Inflammatory macrophage treated with lipopolysaccharide for 4 hours (primary cell): ENCODE measurements around the gene SGPL1.

ENCODE experiments used
- DNase-seq: peaks from one replicate; pipeline ENCODE4 v3.0.0-alpha.2; 2020

SGPL1 gene

DNA sequence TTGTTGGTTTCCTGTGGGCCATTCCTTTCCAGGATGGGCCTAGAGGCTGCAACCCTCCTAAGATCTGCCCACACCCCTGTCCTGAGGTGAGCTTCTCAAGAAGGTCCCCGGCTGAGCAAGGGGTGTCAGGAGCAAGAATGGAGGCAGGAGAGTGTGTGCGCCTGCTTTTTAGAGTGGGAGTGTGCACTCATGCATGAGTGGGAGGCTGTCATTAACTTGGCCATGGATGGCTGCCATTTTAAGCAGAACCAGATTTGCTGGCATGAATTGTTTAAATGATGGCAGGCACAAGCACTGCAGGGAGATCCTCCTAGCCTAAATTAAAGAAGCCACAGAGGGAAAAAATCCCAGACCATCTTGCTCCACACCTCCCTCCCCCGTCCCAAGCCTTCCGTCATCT lies 2.9 kb upstream of the SGPL1 start:
- no peak for DNase-seq

DNA sequence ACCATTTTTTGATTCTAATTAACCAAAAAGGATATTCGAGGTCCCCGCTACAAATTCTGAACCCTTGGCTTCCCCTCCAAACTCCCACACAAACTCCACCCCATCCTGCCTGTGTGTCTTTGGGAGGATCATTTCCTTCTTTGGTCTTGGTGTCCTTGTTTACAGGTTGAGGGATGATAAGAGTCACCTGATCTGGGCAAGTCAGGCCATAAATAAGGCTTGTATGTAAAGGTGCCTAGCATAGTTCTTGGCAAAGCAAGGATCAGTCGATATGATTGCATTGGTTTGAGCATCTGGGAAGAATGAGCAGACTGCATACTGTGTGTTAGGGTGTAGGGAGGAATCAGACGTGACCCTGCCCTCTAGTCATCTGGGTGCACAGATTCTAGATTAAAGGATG lies 1.6 kb upstream of the SGPL1 start:
- no peak for DNase-seq

DNA sequence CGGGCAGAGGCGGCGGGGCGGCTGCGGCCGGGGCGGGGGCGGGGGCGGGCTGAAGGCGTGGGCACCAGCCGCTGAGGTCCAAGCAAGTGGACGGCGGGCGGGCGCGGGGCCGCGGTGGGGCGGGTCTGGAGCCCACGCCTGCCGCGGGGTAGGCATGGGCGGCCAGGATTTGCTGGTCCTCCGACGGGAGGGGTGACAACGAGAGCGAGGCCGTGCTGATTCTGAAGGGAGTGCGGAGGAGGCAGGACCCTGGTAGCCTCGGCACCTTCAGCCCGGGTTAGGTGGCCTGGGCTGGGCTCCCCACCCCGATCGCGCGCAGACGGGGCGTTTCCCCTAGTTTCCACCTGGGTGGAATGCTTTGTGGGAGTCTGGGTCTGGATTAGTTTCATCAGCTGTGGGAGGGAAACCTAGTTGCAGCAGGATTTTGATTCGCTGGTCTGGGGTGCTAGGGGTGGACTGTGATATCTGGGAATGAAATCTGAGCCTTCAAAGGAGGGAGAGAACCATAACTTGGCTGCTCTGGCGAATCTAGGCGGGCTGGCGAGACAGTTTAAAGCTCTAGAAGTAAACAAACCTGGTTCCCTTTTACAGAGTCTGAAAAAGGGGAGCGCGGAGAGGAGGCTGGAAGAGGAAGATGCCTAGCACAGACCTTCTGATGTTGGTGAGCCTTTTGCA lies 609 bp downstream of the SGPL1 start:
- DNase-seq, result peak; percentile 26

DNA sequence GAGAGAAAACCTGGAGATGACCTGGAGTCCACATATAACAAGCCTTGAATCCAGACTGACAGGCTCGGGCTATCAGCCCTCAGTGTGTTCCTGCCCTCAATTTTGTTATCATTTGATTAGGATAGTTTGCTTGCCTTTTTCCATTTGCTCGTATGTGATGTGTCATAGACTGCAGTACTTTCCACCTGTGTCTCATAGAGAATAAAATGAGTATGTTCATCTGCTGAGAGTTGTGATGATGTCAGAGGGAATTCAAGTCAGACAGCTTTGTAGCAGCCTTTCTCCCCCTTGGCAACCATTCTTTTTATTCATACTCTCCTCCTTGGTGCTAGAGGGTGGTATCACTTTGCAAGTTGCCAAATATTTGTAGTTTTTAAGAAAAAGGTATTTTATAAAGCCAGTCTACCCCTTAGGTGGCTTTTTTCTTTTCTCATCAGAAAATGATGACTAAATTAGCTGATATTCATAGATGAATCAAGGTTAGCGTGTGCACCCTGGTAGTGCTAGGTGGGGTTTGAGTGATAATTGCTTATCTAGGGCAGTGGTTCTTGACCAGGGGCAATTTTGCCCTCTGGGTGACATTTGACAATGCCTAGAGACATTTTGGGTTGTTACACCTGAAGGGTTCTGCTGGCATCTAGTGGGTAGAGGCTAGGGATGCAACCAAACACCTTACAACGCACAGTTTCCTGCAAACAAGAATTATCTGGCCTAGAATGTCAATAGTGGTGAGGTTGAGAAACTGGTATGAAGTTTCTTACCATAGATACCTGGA lies 5.4 kb downstream of the SGPL1 start:
- no peak for DNase-seq

DNA sequence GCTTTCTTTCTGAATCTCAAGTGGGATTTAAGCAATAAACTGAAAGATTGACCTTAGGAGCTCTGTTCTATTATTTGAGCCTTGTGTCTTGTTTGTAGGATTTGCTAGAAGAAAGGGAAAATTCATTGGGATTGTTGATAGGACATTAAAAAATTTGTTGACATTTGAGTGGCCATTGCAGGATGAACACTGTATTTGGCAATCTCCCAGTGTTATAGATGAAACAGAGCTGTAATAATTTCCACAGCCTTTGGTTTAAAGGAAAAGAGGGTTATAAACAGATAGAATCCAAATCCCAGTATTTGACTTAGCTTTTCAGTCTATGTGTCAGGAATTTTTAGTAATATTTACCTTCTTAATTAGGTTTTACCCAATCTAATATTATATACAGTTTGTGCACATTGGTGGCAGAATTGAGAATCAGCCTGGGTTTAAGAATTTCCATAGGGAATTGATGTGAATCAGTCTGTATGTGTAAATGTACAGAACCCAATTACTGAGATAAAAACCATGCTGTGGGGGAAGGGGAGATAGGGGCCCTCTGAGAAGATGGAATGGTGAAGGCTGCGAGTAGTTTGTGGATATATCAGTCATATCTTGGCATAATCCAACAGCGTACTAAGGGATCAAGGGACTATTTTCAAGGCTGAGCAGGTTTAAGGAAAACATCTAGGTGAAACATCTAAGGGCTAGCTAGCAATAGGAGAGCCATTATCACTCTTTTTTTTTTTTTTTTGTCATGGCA lies 6.5 kb downstream of the SGPL1 start:
- DNase-seq, result no peak

DNA sequence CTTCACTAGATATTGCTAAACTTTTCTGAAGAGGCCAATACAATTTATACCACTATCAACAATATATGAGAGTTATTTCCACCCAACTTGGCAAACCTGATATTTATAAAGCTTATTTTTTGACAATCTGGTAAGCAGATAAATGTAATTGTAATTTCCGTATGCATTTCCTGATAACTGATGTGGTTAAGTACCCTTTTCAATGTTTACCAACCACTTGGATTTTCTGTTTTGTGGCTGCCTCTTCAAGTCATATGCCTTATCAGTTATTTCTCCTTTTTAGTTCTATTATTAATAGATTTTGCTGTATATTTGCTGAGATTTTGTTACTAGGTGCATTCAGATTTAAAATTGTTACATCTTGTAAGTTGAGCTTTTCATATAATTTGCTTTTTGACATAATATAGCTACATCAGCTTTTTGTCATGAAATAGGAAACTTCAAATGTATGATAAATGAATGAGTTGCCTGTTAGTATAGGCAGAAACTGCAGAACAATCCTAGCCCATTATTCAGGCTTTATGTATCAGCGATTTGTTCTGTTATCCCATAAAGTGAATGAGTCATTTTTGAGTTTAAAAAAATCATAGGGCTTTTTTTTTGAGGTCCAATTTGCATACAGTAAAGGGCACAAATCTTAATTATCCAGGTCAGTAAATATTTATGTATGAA lies 11.5 kb downstream of the SGPL1 start:
- DNase-seq, result peak; percentile 7

DNA sequence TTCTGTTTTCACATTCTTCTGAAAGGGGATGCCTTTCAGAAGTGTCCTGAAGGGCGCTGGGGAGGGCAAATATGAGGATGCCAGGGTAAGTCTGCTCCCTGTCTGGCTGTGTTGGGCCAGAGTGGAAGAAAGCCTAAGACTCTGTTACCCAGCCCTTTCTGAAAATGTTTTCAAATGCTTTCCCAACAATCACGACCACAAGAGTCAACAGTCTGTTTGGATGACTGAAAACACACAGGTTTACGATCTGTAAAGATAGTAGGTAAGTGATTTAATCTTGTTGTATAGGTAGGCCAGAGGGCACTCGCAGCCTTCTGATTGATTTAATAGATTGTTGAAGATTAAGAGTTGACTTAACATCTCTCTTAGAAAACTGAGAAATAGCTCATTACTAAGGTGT lies 13.2 kb downstream of the SGPL1 start:
- DNase-seq, result no peak

DNA sequence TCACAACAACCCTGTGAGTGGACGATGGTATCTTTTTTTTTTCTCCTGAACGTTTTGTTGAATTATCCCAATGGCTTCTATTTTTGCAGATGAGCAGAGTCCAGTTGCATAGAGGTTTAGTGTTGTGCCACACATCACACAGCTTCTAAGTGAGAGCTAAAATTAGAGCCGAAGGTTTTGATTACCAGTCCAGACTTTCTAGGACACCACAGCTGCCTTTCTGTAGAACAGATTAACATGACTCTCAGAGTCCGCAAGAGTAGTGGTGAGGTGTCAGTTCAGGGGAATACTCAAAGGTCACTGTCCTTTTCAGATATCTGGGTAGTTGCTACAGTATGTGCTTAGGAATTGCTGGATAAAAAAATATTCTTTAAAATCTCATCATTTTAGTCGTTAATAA lies 13.8 kb downstream of the SGPL1 start:
- no peak for DNase-seq

DNA sequence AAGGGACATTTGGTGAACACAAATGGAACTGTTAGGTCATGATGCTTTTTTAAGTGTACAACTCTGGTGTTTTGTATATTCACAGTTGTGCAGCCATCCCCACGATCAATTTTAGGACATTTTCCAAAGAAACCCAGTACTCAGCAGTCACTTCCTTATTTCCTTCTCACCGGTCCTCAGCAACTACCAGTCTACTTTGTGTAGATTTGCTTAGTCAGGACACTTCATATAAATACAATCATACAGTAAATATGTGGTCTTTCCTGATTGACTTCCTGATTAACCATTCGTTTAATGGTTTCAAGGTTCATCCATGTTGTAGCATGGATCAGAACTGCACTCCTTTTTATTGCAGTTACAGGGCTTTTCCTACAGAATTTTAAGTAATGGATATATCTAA lies 14.4 kb downstream of the SGPL1 start:
- DNase-seq, result peak; percentile 32

DNA sequence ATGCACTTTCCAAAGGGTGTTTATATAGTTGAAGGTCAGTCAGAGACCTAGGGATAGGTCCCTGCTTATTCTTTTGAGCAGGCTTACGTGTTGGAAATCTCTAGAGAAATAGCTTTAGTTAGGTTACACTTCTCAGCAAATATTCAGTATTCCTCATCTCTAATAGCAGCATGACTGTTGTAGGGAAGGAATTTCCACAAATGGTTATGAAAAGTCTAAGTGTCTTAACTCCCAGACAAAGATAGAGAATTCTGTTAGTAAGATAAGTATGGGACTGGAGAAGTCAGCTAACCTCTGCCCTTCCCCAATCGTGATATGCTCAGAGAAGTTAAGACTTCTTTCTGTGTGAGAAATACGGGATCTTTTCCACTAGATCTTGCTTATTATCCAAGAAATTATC lies 16.5 kb downstream of the SGPL1 start:
- DNase-seq, result no peak

DNA sequence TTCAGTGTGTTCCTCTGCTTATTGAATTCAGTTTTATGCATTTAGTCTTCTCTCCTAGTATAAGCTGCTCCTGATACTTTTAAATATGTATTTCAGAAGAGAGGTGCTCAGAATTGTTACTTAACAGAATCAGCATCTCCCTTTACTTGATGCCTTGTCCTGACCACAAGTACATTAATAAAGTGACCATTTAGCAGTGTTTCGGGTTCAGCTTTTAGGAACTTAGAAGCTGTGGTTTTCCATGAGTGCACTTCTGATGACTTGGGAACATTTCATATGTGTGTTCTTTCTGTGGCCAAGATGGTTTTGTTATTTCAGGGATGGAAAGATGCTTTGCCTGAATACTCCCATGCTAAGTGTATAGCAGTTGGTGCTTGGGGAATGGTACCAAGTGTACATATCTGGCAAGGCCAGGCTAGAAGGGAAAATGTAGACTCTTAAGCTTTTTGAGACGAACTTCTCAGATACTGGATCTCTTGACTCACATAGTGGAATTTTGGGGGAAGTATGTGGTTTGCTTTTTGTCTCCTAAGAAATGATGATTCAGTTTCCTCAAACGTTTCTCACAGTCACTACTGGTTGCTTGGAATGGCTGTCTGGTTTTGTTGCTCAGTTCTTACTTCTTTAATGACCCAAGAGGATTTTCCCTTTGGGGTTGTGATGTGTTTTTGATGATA lies 17.2 kb downstream of the SGPL1 start:
- peak; percentile 92 for DNase-seq

DNA sequence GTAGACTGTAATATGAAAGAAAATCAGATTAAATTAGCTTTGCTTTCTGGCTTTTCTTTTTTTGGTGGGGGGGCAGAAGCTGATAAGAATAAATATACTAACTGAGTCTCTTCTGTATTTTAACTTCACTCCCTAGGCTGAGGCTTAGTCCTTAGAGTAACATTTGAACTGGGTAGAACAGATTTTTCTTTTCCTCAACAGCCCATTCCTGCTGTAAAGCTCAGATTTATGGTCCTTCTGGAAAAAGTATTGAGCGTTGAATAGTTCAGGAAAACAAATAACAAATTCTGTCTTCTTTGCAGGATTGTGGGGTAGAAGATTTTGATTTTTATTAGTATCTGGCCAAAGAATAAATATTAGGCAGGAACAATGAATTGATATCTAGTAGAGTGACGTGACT lies 17.9 kb downstream of the SGPL1 start:
- no peak for DNase-seq

DNA sequence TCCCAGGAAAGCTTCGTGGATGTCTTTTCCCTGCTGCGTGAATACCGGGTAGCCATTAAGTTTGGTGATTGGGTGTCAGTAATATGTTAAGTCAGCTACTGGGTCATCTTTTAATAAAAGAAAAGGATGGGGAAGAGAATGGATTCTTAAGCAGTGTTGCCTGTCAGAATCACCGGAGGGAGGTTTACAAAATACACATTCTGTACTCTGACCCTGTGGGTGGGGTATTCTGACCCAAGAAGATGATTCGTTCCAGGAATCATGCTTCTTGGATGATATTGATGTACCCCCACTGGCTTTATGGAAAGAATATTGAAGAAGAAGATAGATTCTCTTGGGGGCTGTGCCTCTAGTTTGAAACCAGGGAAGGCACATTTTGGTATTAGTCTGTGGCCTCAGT lies 18.3 kb downstream of the SGPL1 start:
- peak; percentile 13 for DNase-seq

DNA sequence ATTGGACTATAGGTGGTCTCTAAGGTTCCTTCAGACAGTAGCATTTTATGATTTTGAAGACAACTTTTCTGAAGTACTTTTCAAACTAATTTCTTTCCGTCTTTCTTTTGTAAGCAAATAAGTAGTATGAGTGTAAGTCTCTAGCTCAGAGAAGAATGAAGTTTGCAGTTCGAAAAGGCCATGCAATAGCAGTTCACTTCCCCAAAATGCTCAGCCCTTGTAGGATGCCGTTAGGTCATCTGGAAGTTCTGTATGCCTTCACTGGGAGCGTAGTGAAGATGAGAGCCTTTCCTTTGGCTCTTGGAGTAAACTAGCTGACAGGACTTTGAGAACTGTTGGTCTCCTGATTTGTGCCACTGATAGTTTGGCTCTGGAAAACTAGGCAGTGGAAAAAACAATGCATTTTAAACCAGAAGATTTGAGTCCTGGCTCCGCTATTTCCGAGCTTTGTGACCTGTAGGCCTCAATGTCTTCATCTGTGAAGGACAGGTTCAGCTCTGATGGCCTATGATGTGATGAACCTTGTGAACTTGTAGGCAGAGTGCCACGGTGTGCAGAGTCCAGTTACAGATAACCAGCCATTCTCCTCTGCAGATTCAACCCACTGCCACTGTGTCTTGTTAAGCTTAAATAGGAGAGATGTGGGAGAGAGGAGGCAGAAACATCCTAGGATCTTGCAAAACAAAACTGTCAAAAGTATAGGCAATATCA lies 18.8 kb downstream of the SGPL1 start:
- peak; percentile 84 for DNase-seq

DNA sequence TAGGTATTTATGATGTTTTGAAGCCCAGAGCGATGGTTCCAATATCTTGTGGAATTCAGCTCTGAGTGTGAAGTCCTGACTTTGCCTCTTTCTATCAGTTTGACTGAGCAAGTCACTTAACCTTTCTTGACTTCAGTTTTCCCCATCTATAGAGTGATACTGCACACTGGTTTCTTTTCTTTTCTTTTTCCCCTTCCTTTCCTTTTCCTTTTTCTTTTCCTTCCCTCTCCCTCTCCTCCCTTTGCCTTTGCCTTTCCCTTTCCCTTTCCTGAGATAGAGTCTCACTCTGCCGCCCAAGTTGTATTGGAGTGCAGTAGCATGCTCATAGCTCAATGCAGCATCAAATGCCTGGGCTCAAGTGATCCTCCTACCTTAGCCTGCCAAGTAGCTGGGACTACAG lies 20.6 kb downstream of the SGPL1 start:
- no peak for DNase-seq

DNA sequence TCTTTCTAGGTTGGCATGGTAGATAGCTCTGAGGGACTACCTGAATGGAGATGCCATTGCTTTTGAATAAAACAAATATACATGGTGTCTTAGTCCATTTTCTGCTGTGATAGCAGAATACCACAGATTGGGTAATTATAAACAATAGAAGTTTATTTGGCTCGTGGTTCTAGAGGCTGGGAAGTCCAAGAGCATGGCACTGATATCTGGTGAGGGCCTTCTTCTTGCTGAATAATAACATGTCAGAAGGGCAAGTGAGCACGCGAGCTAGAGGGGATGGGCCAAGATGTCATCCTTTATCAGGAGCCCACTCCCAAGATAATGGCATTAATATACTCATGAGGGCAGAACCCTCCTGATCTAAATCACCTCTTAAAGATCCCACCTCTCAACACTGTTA lies 21.9 kb downstream of the SGPL1 start:
- no peak for DNase-seq

DNA sequence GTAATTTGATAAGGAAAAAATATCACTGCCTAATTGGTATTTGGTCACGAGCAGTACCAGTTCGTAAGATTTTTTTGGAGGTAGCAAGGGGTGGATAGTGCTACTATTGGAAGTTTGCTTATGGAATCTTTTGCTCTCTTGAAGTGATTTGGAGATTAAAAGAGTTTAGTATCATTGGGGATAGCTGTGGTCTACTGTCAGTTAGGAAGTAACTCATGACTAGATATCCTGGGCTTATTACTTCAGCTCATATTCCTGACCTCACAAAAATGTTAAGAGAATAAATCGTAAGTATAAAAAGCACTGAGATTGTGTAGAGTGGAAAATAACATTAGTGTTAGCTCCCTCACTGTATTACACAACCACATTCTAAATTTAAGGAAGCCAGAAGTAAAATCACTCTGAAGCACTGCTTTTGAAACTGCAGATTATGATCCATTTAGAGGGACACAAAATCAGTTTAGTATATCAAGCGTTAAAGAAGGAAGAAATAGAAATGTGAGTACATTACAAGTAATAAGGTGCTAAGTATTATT lies 22.6 kb downstream of the SGPL1 start:
- peak; percentile 53 for DNase-seq

DNA sequence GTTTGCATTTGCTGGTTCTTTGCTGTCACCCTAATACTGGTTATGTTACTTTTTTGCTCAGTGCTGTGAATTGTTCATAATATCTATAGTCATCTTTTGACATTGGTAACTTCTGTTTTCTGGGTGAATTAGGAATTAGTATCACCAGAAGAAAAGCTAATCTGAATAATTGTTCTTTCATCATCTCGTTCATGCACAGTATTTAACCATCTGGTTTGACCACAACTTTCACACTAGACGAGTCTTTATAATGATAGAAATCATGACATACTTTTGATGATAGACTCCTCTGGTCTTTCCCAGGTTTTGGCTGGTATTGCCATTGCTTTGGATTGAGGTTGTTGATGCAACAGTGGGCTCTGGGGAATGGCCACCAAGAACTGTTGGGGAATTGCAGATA lies 25.1 kb downstream of the SGPL1 start:
- no peak for DNase-seq

DNA sequence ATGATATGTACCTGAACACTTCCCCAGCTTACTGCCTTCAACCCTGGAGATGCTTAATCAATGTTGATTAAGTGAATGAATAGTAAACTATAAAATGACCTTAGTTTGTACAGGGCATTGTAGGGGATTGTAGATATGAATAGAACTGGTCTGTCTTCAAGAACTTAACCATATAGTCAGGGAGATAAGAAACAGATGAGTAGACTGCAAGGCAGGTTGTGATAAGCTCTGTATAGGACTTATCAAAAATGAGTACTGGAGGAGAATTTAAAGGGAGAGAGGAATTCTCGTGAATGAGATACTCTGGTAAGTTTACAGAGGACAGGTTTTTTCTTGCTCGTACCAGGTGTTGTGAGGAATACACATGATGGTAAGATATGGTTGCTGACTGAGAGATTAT lies 27.6 kb downstream of the SGPL1 start:
- no peak for DNase-seq

DNA sequence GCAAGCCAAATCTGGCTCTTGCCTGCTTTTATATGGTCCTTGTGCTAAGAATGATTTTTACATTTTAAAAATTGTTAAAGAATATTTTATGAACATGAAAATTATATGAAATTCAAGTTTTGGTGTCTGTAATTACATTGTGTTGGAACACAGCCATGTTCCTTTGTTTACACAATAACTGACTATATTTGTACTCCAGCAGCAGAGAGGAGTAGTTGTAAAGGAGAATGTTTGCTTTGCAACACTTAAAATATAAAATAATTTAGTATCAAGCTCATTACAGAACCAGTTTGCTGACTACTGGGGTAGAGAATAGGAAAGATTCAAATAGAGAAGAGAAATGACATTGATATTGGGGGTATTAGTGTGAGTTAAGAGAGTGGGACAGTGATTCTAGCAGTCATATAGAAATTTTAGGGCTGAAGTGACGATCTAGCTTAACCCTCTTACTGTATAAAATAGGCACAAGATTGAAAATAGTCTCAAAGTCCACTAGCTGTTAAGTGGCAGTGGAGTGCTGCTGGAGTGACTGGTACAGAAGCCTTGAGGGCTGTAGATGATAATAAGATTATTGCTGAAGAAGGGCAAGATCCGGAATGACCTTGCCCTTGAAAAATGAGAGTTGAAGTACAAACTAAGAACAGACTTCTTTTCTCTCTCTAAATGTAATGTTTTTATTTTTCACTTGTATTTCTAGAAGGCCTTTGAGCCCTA lies 28.2 kb downstream of the SGPL1 start:
- DNase-seq, result no peak

DNA sequence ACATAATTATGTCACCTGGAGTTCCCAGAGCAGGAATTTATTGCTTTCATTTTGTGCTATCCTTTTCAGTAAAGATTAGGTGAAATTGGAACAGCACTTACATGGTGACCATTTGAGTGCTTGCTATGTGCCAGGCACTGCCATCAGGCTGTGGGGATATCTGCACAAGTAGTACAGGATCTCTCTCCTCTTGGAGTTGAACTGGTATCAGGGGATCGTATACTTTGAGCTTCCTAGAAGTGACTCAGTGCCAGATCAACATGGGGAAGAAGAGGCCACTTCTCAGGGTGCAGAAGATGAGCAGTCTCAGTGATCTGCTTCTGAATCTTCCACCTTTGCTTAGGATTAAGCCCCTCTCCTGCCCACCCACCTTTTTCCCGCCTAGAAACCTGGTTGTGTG lies 29.5 kb downstream of the SGPL1 start:
- DNase-seq, result no peak
